HepG2 (cell line): Measurements from ENCODE around the gene ICE2. TPM values are rescaled to one million over a fixed set of nuclear protein-coding genes. Genes with fewer than 3 reads are reported as not detected.

Experiments used
- AFF4 ChIP-seq: sonication (generic); formaldehyde crosslinking; IDR thresholded peaks from 2 replicates; pipeline ENCODE4 v1.4.0; 2020; ENCODE audit warnings: missing genetic modification reagents
- DBP ChIP-seq: sonication (generic); formaldehyde crosslinking; IDR thresholded peaks from 2 replicates; pipeline ENCODE4 v1.4.0; 2020; ENCODE audit warnings: missing genetic modification reagents; ENCODE audit errors: not compliant biosample characterization
- DRAP1 ChIP-seq: IDR thresholded peaks from 2 replicates; pipeline ENCODE4 v1.6.1; 2016; ENCODE audit warnings: missing genetic modification reagents, missing compliant biosample characterization
- E2F1 ChIP-seq: sonication (generic); formaldehyde crosslinking; IDR thresholded peaks from 2 replicates; pipeline ENCODE4 v1.5.0; 2020; ENCODE audit warnings: missing genetic modification reagents
- HIVEP1 ChIP-seq: sonication (generic); formaldehyde crosslinking; IDR thresholded peaks from 2 replicates; pipeline ENCODE4 v1.4.0; 2020; ENCODE audit warnings: mild to moderate bottlenecking, missing genetic modification reagents
- RARG ChIP-seq: sonication (generic); formaldehyde crosslinking; IDR thresholded peaks from 2 replicates; pipeline ENCODE4 v1.4.0; 2020; ENCODE audit warnings: low read depth, mild to moderate bottlenecking, missing genetic modification reagents
- RCOR2 ChIP-seq: IDR thresholded peaks from 2 replicates; pipeline ENCODE4 v1.6.1; 2016; ENCODE audit warnings: missing biosample characterization, missing genetic modification reagents
- SNAI1 ChIP-seq: sonication (generic); formaldehyde crosslinking; IDR thresholded peaks from 2 replicates; pipeline ENCODE4 v1.5.0; 2020; ENCODE audit warnings: mild to moderate bottlenecking, missing genetic modification reagents, borderline replicate concordance
- SNAPC4 ChIP-seq: sonication (generic); formaldehyde crosslinking; IDR thresholded peaks from 2 replicates; pipeline ENCODE4 v1.4.0; 2020; ENCODE audit warnings: mild to moderate bottlenecking, missing genetic modification reagents
- TP53 ChIP-seq: sonication (generic); formaldehyde crosslinking; conservative IDR thresholded peaks from 2 replicates; pipeline ENCODE4 v1.4.0; 2020; ENCODE audit warnings: missing genetic modification reagents
- ZHX1 ChIP-seq: sonication (generic); formaldehyde crosslinking; IDR thresholded peaks from 2 replicates; pipeline ENCODE4 v1.8.1; 2022; ENCODE audit warnings: low read depth, mild to moderate bottlenecking, missing genetic modification reagents
- ZNF333 ChIP-seq: sonication (generic); formaldehyde crosslinking; IDR thresholded peaks from 2 replicates; pipeline ENCODE4 v1.4.0; 2020; ENCODE audit warnings: mild to moderate bottlenecking, missing genetic modification reagents, borderline replicate concordance
- ZNF34 ChIP-seq: sonication (generic); formaldehyde crosslinking; IDR thresholded peaks from 2 replicates; pipeline ENCODE4 v1.4.0; 2020; ENCODE audit warnings: mild to moderate bottlenecking, missing genetic modification reagents, borderline replicate concordance
- ZNF672 ChIP-seq: sonication (generic); formaldehyde crosslinking; IDR thresholded peaks from 2 replicates; pipeline ENCODE4 v1.8.1; 2022; ENCODE audit warnings: missing genetic modification reagents
- polyA plus RNA-seq, 8 experiments: library from polyadenylated mRNA; depleted of rRNA in 3 of 8; stranded (reverse) in 7 of 8; unstranded in 1 of 8; fragments of >200 nt; fragmentation: Illumina TruSeq in 4 of 8; extraction: Trizol in 4 of 8; gene quantifications; 2 replicates each; pipeline versions ENCODE4 v1.2.1 to v1.2.3, GENCODE V29; 2011 to 2016; ENCODE audit warnings: low read depth in 4 of 8, missing spikeins in 1 of 8, mixed read lengths in 1 of 8; ENCODE audit not compliant: insufficient read depth in 1 of 8
- total RNA-seq, 5 experiments: library from RNA; depleted of rRNA; stranded (reverse); fragments of >200 nt; fragmentation: Illumina TruSeq; extraction: Trizol; gene quantifications; 2 replicates each; pipeline ENCODE4 v1.2.3, GENCODE V29; 2016; ENCODE audit warnings: low read depth in 1 of 5

Gene ICE2
- total and polyA plus RNA-seq, 2 of the 13 experiments (the other 11 are each of a cell fraction or from before 2014, with no cell fraction given) = 24.8 to 26.4 TPM

GRCh38 chr15:60374628-60375081 is 104.3 kb downstream of the ICE2 start (continued):
- no peak for TF ChIP-seq E2F1 (CRISPR knock-in tag)
- no peak for TF ChIP-seq DBP
- TF ChIP-seq RARG (CRISPR knock-in tag) = no peak
- no peak for TF ChIP-seq ZNF333 (CRISPR knock-in tag)
- TF ChIP-seq DRAP1 (CRISPR knock-in tag) = peak; percentile 68
- 0 out of 2 replicates have a peak, but pooled peaks have one; percentile 66 for TF ChIP-seq SNAPC4 (CRISPR knock-in tag)
- no peak for TF ChIP-seq ZHX1 (CRISPR knock-in tag)
- no peak for TF ChIP-seq ZNF672
- peak; percentile 95 for TF ChIP-seq RCOR2 (CRISPR knock-in tag)
- no peak for TF ChIP-seq TP53 (CRISPR knock-in tag)
- TF ChIP-seq SNAI1 (CRISPR knock-in tag) = no peak
- no peak for TF ChIP-seq HIVEP1 (CRISPR knock-in tag)
- TF ChIP-seq AFF4 (CRISPR knock-in tag) = no peak
- no peak; the same call in 1 of the 2 replicates for TF ChIP-seq ZNF34 (CRISPR knock-in tag)
